Measurements from ENCODE around the gene TMEM109.

Gene TMEM109

GRCh38 chr11:60939855-60940254 is 25.9 kb downstream of the TMEM109 start:
- no peak for DNase-seq

GRCh38 chr11:60941371-60942119 is 27.6 kb downstream of the TMEM109 start:
- no peak for DNase-seq

GRCh38 chr11:60942219-60942618 is 28.3 kb downstream of the TMEM109 start:
- DNase-seq: no peak

- no peak for DNase-seq
These were observed 29.1 kb downstream of the TMEM109 start for GRCh38 chr11:60942970-60943565.

GRCh38 chr11:60944490-60945294 is 30.7 kb downstream of the TMEM109 start:
- DNase-seq: no peak

GRCh38 chr11:60945295-60945667 is 31.3 kb downstream of the TMEM109 start:
- DNase-seq: no peak

GRCh38 chr11:60946601-60947264 is 32.8 kb downstream of the TMEM109 start:
- no peak for DNase-seq

- DNase-seq: peak in 15 of 56 donors; percentile 21 to 65 (median 34)
These were observed 33.7 kb downstream of the TMEM109 start for GRCh38 chr11:60947700-60948099.

GRCh38 chr11:60948250-60948649 is 34.3 kb downstream of the TMEM109 start:
- peak in 1 of 56 donors; percentile 29 for DNase-seq

GRCh38 chr11:60950024-60950423 is 36.1 kb downstream of the TMEM109 start:
- DNase-seq: no peak

- no peak for DNase-seq
These were observed 37.1 kb downstream of the TMEM109 start for GRCh38 chr11:60950933-60951605.

GRCh38 chr11:60951606-60951903 is 37.6 kb downstream of the TMEM109 start:
- no peak for DNase-seq

GRCh38 chr11:60951904-60952741 is 38.2 kb downstream of the TMEM109 start, which contains the start of gene SLC15A3:
TSS of gene SLC15A3 (minus strand) at chr11:60952176. CDS start at chr11:60951551, 625 bp downstream.
- peak in 23 of 56 donors; percentile 22 to 67 (median 38) for DNase-seq

GRCh38 chr11:60952742-60953170 is 38.8 kb downstream of the TMEM109 start:
- no peak for DNase-seq

GRCh38 chr11:60953781-60954180 is 39.8 kb downstream of the TMEM109 start:
- DNase-seq: no peak

GRCh38 chr11:60954421-60954820 is 40.5 kb downstream of the TMEM109 start:
- no peak for DNase-seq

GRCh38 chr11:60955571-60955970 is 41.6 kb downstream of the TMEM109 start:
- no peak for DNase-seq

- no peak for DNase-seq
These were observed 43.2 kb downstream of the TMEM109 start for GRCh38 chr11:60957188-60957587.

GRCh38 chr11:60959431-60959830 is 45.5 kb downstream of the TMEM109 start:
- DNase-seq: no peak

GRCh38 chr11:60960405-60960804 is 46.4 kb downstream of the TMEM109 start:
- no peak for DNase-seq
